Neural progenitor cell (in vitro differentiated cells): ENCODE measurements around the gene IGF2BP1. TPM values are rescaled to one million over a fixed set of nuclear protein-coding genes. Genes with fewer than 3 reads are reported as not detected.

Experiments
- DNase-seq: peaks from one replicate; pipeline ENCODE4 v3.0.0-alpha.2; 2016; ENCODE audit warnings: low spot score
- H2AFZ ChIP-seq: fragments of 200-600 bp; sonication (generic); replicated peaks from 2 replicates; pipeline ENCODE4 v1.6.1; 2016; ENCODE audit warnings: antibody characterized with exemption
- H3F3A ChIP-seq: fragments of 200-600 bp; sonication (generic); 2 replicates; pipeline ENCODE4 v1.6.1; 2016; ENCODE audit warnings: antibody characterized with exemption, low read depth
- H3K27ac ChIP-seq: fragments of 200-600 bp; sonication (generic); 2 replicates; pipeline ENCODE4 v1.5.1; 2016; ENCODE audit warnings: mild to moderate bottlenecking
- H3K27me3 ChIP-seq: fragments of 200-600 bp; sonication (generic); 2 replicates; pipeline ENCODE4 v1.6.1; 2016; ENCODE audit warnings: mild to moderate bottlenecking, moderate library complexity
- H3K36me3 ChIP-seq: fragments of 200-600 bp; sonication (generic); 2 replicates; pipeline ENCODE4 v1.5.1; 2016
- H3K4me1 ChIP-seq: fragments of 200-600 bp; sonication (generic); 2 replicates; pipeline ENCODE4 v1.6.1; 2016; ENCODE audit warnings: mixed run types
- H3K4me2 ChIP-seq: fragments of 200-600 bp; sonication (generic); 2 replicates; pipeline ENCODE4 v1.6.1; 2016
- H3K4me3 ChIP-seq: fragments of 200-600 bp; sonication (generic); 2 replicates; pipeline ENCODE4 v1.5.1; 2016
- H3K79me2 ChIP-seq: fragments of 200-600 bp; sonication (generic); 2 replicates; pipeline ENCODE4 v1.6.1; 2016; ENCODE audit warnings: low read depth
- H3K9ac ChIP-seq: fragments of 200-600 bp; sonication (generic); 2 replicates; pipeline ENCODE4 v1.6.1; 2016
- H3K9me3 ChIP-seq: fragments of 200-600 bp; sonication (generic); 2 replicates; pipeline ENCODE4 v1.5.1; 2016; ENCODE audit warnings: low read depth
- H4K20me1 ChIP-seq: fragments of 200-600 bp; sonication (generic); 2 replicates; pipeline ENCODE4 v1.6.1; 2016; ENCODE audit warnings: low read depth
- H3K27ac Mint-ChIP-seq: 3 replicates; pipeline ENCODE4 v1.8.0; 2021; ENCODE audit warnings: mixed read lengths
- H3K27me3 Mint-ChIP-seq: 2 replicates; pipeline ENCODE4 v1.8.0; 2022; ENCODE audit warnings: low read depth, mild to moderate bottlenecking, inconsistent platforms, moderate library complexity, mixed read lengths; ENCODE audit not compliant: insufficient read depth
- H3K36me3 Mint-ChIP-seq: 3 replicates; pipeline ENCODE4 v1.8.0; 2021; ENCODE audit warnings: mixed read lengths
- H3K4me1 Mint-ChIP-seq: 3 replicates; pipeline ENCODE4 v1.8.0; 2021; ENCODE audit warnings: mixed read lengths
- H3K4me3 Mint-ChIP-seq: 3 replicates; pipeline ENCODE4 v1.8.0; 2021; ENCODE audit warnings: mild to moderate bottlenecking, moderate library complexity, mixed read lengths
- H3K9me3 Mint-ChIP-seq: 3 replicates; pipeline ENCODE4 v1.8.0; 2020; ENCODE audit warnings: mixed read lengths
- EZH2 ChIP-seq: fragments of 200-600 bp; sonication (generic); IDR thresholded peaks from 2 replicates; pipeline ENCODE4 v1.6.1; 2017; ENCODE audit warnings: antibody characterized with exemption, mild to moderate bottlenecking, moderate library complexity
- EZH2phosphoT487 ChIP-seq: fragments of 200-600 bp; sonication (generic); IDR thresholded peaks from 2 replicates; pipeline ENCODE4 v1.6.1; 2017; ENCODE audit warnings: antibody characterized with exemption
- total RNA-seq: library from RNA; depleted of rRNA; stranded (reverse); fragments of >200 nt; gene quantifications from 2 replicates; pipeline ENCODE4 v1.2.3, GENCODE V29; 2015; ENCODE audit warnings: low replicate concordance
- TF ChIP-seq, protein P1 (sequence below): fragments of 200-600 bp; sonication (generic); IDR thresholded peaks from 2 replicates; pipeline ENCODE4 v1.5.1; 2017; ENCODE audit warnings: antibody characterized with exemption, mild to moderate bottlenecking

The IGF2BP1 gene
- total RNA-seq, 1 donor from 2014 or later = 129 TPM

DNA sequence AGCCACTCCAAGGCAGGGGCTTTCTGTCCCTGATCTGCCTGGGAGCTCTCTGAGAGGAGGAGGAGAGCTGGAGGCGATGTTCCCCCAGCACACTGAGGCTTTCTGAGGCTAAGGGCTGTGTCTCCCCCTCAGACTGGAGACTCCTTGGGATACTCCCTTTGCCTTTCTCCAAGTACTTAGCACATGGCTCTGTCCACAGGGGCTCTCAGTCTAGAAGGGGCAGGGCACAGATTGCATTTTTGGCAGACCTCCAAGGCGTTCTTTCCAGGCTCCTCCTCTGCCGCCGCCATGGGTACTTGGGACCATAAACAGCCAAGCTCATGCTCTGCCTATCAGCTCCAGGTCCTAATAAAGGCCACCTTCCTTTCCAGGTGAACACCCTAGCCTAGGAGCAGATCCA is 27.0 kb upstream of the IGF2BP1 start:
- H3K4me2 ChIP-seq = no peak overlapping the region
- H3K79me2 ChIP-seq = no peaks in the 10 kb centered on the region
- H3K36me3 ChIP-seq = no peaks in the 10 kb centered on the region
- H3K9me3 Mint-ChIP-seq = no peaks in the 10 kb centered on the region
- peaks cover 55% of the 10 kb centered on the region for H3K4me1 Mint-ChIP-seq
- H3K4me1 ChIP-seq = peaks cover 24% of the 10 kb centered on the region
- H3K36me3 Mint-ChIP-seq = no peaks in the 10 kb centered on the region
- no peaks in the 10 kb centered on the region for H3K27me3 Mint-ChIP-seq
- H3K4me3 ChIP-seq = no peak overlapping the region
- H2AFZ ChIP-seq = peak overlapping the region; percentile 58
- H3K4me3 Mint-ChIP-seq = peak overlapping the region; percentile 66
- peaks cover 26% of the 10 kb centered on the region for H3F3A ChIP-seq
- TF ChIP-seq EZH2 (no peak), EZH2phosphoT487 (no peak)
- TF ChIP-seq, protein P1, sequence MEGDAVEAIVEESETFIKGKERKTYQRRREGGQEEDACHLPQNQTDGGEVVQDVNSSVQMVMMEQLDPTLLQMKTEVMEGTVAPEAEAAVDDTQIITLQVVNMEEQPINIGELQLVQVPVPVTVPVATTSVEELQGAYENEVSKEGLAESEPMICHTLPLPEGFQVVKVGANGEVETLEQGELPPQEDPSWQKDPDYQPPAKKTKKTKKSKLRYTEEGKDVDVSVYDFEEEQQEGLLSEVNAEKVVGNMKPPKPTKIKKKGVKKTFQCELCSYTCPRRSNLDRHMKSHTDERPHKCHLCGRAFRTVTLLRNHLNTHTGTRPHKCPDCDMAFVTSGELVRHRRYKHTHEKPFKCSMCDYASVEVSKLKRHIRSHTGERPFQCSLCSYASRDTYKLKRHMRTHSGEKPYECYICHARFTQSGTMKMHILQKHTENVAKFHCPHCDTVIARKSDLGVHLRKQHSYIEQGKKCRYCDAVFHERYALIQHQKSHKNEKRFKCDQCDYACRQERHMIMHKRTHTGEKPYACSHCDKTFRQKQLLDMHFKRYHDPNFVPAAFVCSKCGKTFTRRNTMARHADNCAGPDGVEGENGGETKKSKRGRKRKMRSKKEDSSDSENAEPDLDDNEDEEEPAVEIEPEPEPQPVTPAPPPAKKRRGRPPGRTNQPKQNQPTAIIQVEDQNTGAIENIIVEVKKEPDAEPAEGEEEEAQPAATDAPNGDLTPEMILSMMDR = no peak
- H3K27ac Mint-ChIP-seq = no peak overlapping the region
- no peak overlapping the region for H3K27ac ChIP-seq
- H3K9me3 ChIP-seq = no peaks in the 10 kb centered on the region
- H4K20me1 ChIP-seq = no peaks in the 10 kb centered on the region
- H3K27me3 ChIP-seq = no peaks in the 10 kb centered on the region
- H3K9ac ChIP-seq = no peak overlapping the region
- no peak for DNase-seq

DNA sequence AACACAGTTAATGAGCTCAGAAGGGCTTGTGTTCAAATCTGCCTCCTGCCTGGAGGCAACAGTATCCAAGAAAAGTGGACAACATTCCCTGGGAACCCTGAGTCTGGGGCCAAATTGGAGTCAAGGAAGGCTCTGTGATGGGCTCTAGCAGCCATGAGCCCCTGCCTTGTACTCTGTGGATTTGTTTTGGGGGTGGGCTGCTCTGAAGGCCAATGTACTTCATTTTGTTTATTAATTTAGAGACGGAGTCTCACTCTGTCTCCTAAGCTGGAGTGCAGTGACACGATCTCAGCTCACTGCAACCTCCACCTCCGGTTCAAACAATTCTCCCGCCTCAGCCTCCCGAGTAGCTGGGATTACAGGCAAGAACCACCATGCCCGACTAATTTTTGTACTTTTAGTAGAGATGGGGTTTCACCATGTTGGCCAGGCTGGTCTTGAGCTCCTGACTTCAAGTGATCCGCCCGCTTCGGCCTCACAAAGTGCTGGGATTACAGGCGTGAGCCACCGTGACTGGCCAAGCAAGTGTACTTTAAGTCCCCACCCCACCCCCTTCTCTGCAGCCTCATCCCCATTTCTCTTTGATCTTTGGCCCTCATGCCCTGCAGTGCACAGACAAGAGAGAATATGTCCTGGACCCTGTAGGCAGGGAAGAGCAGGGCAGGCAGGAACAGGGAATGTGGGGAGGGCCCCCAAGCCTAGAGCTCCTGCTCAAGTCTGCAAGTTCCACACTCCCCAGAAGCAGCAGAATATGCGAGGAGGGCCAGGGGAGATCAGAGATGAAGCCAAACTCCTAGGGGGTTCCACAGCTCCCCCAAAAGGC is 26.1 kb upstream of the IGF2BP1 start:
- H3K4me1 ChIP-seq = peaks cover 24% of the 10 kb centered on the region
- DNase-seq = peak; percentile 30
- TF ChIP-seq, protein P1 = no peak
- TF ChIP-seq EZH2 (no peak), EZH2phosphoT487 (no peak)
- Mint-ChIP-seq H3K36me3 (no peaks in the 10 kb centered on the region), H3K4me1 (peaks cover 55% of the 10 kb centered on the region), H3K27ac (peak overlapping the region; percentile 97), H3K9me3 (no peaks in the 10 kb centered on the region), H3K27me3 (no peaks in the 10 kb centered on the region), H3K4me3 (peak overlapping the region; percentile 66)
- no peak overlapping the region for H3K4me2 ChIP-seq
- H3K27me3 ChIP-seq = no peaks in the 10 kb centered on the region
- no peaks in the 10 kb centered on the region for H4K20me1 ChIP-seq
- peak overlapping the region; percentile 58 for H2AFZ ChIP-seq
- H3K9me3 ChIP-seq = no peaks in the 10 kb centered on the region
- H3K79me2 ChIP-seq = no peaks in the 10 kb centered on the region
- H3K36me3 ChIP-seq = no peaks in the 10 kb centered on the region
- H3F3A ChIP-seq = peaks cover 26% of the 10 kb centered on the region
- H3K9ac ChIP-seq = no peak overlapping the region
- no peak overlapping the region for H3K4me3 ChIP-seq
- H3K27ac ChIP-seq = no peak overlapping the region

DNA sequence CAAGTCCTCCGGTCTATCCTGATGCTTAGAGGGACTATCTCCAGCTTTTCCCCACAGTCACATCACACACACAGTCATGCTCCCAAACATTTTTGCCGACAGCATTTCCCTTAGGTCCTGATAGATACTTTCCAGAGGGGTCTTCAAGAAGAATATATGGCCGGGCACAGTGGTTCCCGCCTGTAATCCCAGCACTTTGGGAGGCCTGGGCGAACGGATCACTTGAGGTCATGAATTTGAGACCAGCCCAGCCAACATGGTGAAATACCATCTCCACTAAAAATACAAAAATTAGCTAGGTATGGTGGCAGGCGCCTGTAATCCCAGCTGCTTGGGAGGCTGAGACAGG is 24.5 kb upstream of the IGF2BP1 start:
- Mint-ChIP-seq H3K9me3 (no peaks in the 10 kb centered on the region), H3K27me3 (no peaks in the 10 kb centered on the region), H3K4me1 (peaks cover 50% of the 10 kb centered on the region), H3K27ac (peak overlapping the region; percentile 97), H3K4me3 (peak overlapping the region; percentile 63), H3K36me3 (no peaks in the 10 kb centered on the region)
- Histone ChIP-seq H3K4me2 (no peak overlapping the region), H3K27me3 (no peaks in the 10 kb centered on the region), H3K36me3 (no peaks in the 10 kb centered on the region), H3K27ac (no peak overlapping the region), H3K9ac (no peak overlapping the region), H3K4me1 (peaks cover 24% of the 10 kb centered on the region), H2AFZ (no peak overlapping the region), H3K9me3 (no peaks in the 10 kb centered on the region), H3F3A (peaks cover 26% of the 10 kb centered on the region), H3K79me2 (no peaks in the 10 kb centered on the region), H4K20me1 (no peaks in the 10 kb centered on the region), H3K4me3 (no peak overlapping the region)
- no peak for DNase-seq
- TF ChIP-seq EZH2 (no peak), EZH2phosphoT487 (no peak)
- TF ChIP-seq, protein P1 = no peak
